ENCODE measurements around the gene ZC3H4. TPM values are rescaled to one million over a fixed set of nuclear protein-coding genes. Genes with fewer than 3 reads are reported as not detected.

Gene ZC3H4
- total and polyA plus RNA-seq, 7 donors: 5.4 to 25.3 (median 20.4) TPM

GRCh38 chr19:47074621-47075020 is 39.0 kb downstream of the ZC3H4 start:
- no peak overlapping the region for H3K4me3 ChIP-seq
- H3K27me3 ChIP-seq: no peaks in the 10 kb centered on the region
- no peaks in the 10 kb centered on the region for H3K9me3 ChIP-seq
- intact Hi-C loops (cut with DNase I): no loop called here
- no peak overlapping the region for H3K27ac ChIP-seq
- no peak for TF ChIP-seq POLR2A (IDR thresholded peaks at IDR 0.05)
- TF ChIP-seq, protein P1, sequence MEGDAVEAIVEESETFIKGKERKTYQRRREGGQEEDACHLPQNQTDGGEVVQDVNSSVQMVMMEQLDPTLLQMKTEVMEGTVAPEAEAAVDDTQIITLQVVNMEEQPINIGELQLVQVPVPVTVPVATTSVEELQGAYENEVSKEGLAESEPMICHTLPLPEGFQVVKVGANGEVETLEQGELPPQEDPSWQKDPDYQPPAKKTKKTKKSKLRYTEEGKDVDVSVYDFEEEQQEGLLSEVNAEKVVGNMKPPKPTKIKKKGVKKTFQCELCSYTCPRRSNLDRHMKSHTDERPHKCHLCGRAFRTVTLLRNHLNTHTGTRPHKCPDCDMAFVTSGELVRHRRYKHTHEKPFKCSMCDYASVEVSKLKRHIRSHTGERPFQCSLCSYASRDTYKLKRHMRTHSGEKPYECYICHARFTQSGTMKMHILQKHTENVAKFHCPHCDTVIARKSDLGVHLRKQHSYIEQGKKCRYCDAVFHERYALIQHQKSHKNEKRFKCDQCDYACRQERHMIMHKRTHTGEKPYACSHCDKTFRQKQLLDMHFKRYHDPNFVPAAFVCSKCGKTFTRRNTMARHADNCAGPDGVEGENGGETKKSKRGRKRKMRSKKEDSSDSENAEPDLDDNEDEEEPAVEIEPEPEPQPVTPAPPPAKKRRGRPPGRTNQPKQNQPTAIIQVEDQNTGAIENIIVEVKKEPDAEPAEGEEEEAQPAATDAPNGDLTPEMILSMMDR (IDR thresholded peaks at IDR 0.05): no peak
- TF ChIP-seq EP300 (IDR thresholded peaks at IDR 0.05): no peak
- TF ChIP-seq POLR2AphosphoS5 (IDR thresholded peaks at IDR 0.05): no peak
- 73 to 94% methylated on average over 9 of the region's 9 CpGs for WGBS, 2 donors
- DNase-seq: no peak
- peaks cover 0 to 2% (median 2%) of the 10 kb centered on the region in 4 donors for H3K4me1 ChIP-seq
- peaks cover 0 to 88% (median 41%) of the 10 kb centered on the region in 4 donors for H3K36me3 ChIP-seq

- WGBS, 2 donors: 95 to 96% methylated on average over 10 of the region's 10 CpGs
- Histone ChIP-seq H3K4me1 (no peaks in the 10 kb centered on the region), H3K27me3 (no peaks in the 10 kb centered on the region), H3K27ac (no peak overlapping the region), H3K36me3 (peaks cover 0 to 96% (median 43%) of the 10 kb centered on the region in 4 donors), H3K9me3 (no peaks in the 10 kb centered on the region), H3K4me3 (no peak overlapping the region)
- DNase-seq: no peak
- TF ChIP-seq EP300 (IDR thresholded peaks at IDR 0.05) (no peak), POLR2A (IDR thresholded peaks at IDR 0.05) (no peak), POLR2AphosphoS5 (IDR thresholded peaks at IDR 0.05) (no peak)
- TF ChIP-seq, protein P1 (IDR thresholded peaks at IDR 0.05): no peak
- intact Hi-C loops (cut with DNase I): no loop called here
These were observed 40.0 kb downstream of the ZC3H4 start for GRCh38 chr19:47073574-47073973.

DNA sequence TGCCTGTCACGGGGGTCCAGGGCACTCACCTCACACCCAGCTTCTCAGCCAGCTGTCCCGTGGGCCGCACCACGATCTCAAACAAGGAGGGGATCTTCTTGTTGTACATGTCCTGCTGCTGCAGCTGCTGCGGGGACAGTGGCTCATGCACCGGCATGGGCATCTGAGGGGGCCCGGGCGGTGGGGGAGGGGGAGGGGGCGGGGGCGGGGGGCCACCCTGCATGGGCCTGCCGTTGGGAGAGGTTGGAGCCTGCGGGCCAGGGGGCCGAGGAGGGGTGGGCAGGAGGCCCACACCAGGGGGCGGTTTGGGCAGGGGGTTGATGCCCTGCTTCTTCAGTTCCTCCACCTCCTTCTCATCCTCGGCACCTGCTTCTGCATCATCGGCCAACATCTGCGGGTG is 41.3 kb downstream of the ZC3H4 start:
- WGBS, 2 donors: 92 to 93% methylated on average over 17 of the region's 17 CpGs
- H3K4me1 ChIP-seq: no peaks in the 10 kb centered on the region
- intact Hi-C loops (cut with DNase I): no loop called here
- H3K9me3 ChIP-seq: no peaks in the 10 kb centered on the region
- H3K27ac ChIP-seq: no peak overlapping the region
- TF ChIP-seq, protein P1 (IDR thresholded peaks at IDR 0.05): no peak
- TF ChIP-seq POLR2AphosphoS5 (IDR thresholded peaks at IDR 0.05): no peak
- TF ChIP-seq EP300 (IDR thresholded peaks at IDR 0.05): no peak
- TF ChIP-seq POLR2A (IDR thresholded peaks at IDR 0.05): no peak
- H3K4me3 ChIP-seq: no peak overlapping the region
- H3K27me3 ChIP-seq: no peaks in the 10 kb centered on the region
- peaks cover 1 to 97% (median 43%) of the 10 kb centered on the region in 4 donors for H3K36me3 ChIP-seq
- DNase-seq: no peak

DNA sequence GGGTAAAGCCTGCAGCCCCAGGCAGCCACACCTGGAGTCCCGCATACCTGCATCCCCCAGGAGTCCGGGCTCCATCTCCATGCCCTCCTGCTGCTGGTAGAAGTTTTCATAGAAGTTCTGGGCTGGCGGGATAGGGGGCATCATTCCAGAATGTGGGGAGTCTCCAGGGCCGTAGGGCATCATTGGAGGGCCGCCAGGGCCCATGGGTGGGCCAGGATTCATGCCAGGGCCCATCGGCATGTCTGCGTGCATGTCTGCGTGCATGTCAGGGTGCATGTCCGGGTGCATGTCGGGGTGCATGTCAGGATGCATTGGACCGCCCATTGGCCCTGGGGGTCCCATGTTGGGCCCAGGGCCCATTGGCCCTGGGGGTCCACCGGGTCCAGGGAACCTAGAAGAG is 41.8 kb downstream of the ZC3H4 start:
- Histone ChIP-seq H3K4me3 (no peak overlapping the region), H3K27ac (no peak overlapping the region), H3K27me3 (no peaks in the 10 kb centered on the region), H3K9me3 (no peaks in the 10 kb centered on the region), H3K36me3 (peaks cover 7 to 97% (median 49%) of the 10 kb centered on the region in 4 donors), H3K4me1 (no peaks in the 10 kb centered on the region)
- no peak for TF ChIP-seq POLR2A (IDR thresholded peaks at IDR 0.05)
- TF ChIP-seq POLR2AphosphoS5 (IDR thresholded peaks at IDR 0.05): no peak
- TF ChIP-seq, protein P1 (IDR thresholded peaks at IDR 0.05): no peak
- no peak for TF ChIP-seq EP300 (IDR thresholded peaks at IDR 0.05)
- WGBS, 2 donors: 92 to 95% methylated on average over 12 of the region's 12 CpGs
- intact Hi-C loops (cut with DNase I): no loop called here
- no peak for DNase-seq

DNA sequence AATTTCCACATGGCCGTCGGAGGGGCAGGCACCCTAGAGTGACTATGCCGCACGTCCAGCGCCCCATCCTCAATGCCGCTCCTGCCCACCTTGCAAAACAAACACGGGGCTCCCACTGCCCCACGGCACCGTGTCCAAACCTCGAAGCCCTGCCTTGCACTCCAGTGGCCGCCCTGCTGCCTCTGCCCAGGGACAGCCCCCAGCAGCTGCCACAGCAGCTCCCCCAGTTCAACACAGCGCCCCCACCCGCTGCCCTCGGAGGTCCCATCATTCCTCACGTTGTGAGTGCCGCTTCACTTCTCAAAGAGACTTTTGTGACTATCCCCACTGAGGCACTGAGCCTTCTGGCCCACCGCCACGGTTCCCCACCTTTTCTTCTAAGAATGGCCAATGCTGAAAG is 42.8 kb downstream of the ZC3H4 start:
- no peaks in the 10 kb centered on the region for H3K27me3 ChIP-seq
- peaks cover 13 to 99% (median 53%) of the 10 kb centered on the region in 4 donors for H3K36me3 ChIP-seq
- no peaks in the 10 kb centered on the region for H3K9me3 ChIP-seq
- no peak for TF ChIP-seq EP300 (IDR thresholded peaks at IDR 0.05)
- TF ChIP-seq POLR2AphosphoS5 (IDR thresholded peaks at IDR 0.05): no peak
- TF ChIP-seq POLR2A (IDR thresholded peaks at IDR 0.05): no peak
- TF ChIP-seq, protein P1 (IDR thresholded peaks at IDR 0.05): no peak
- no peak overlapping the region for H3K4me3 ChIP-seq
- WGBS, 2 donors: 90 to 95% methylated on average over 18 of the region's 18 CpGs
- no peaks in the 10 kb centered on the region for H3K4me1 ChIP-seq
- no peak overlapping the region for H3K27ac ChIP-seq
- DNase-seq: no peak
- intact Hi-C loops (cut with DNase I): no loop called here

Data from sigmoid colon (tissue), 7 donors.